ENCODE measurements around the gene KCNE3.

- no peak for TF ChIP-seq CTCF (IDR thresholded peaks at IDR 0.05)
- TF ChIP-seq POLR2A (IDR thresholded peaks at IDR 0.05): no peak
These were observed 40.2 kb upstream of the KCNE3 start for GRCh38 chr11:74507582-74507981.
